ENCODE measurements around the gene ZBTB20.

- TF ChIP-seq CTCF (IDR thresholded peaks at IDR 0.05; ENCODE audit: insufficient read depth, low read length, poor library complexity, severe bottlenecking) (no peak), EZH2phosphoT487 (conservative IDR thresholded peaks at IDR 0.05; ENCODE audit: low read length) (no peak)
Observed at GRCh38 chr3:114518206-114518808, 628.8 kb downstream of the ZBTB20 start.

Data from SU-DHL-6 (cell line).